Breast epithelium (tissue), 3 donors: ENCODE measurements around the gene PTPRN.
"Not testable (repeated sequence)": the region's sequence is repeated elsewhere in the genome, so short reads cannot be mapped to it uniquely, and the experiment has no call there.

ENCODE experiments used
- CTCF ChIP-seq, 3 donors: fragments of 450-650 bp; IDR thresholded peaks; one replicate each; pipeline ENCODE4 v1.5.1; 2016 to 2017; ENCODE audit warnings: antibody characterized with exemption in 3 of 3, mild to moderate bottlenecking in 3 of 3, moderate library complexity in 3 of 3
- POLR2A ChIP-seq: fragments of 450-650 bp; IDR thresholded peaks from one replicate; pipeline ENCODE4 v1.6.1; 2016; ENCODE audit warnings: antibody characterized with exemption, mild to moderate bottlenecking, moderate library complexity

DNA sequence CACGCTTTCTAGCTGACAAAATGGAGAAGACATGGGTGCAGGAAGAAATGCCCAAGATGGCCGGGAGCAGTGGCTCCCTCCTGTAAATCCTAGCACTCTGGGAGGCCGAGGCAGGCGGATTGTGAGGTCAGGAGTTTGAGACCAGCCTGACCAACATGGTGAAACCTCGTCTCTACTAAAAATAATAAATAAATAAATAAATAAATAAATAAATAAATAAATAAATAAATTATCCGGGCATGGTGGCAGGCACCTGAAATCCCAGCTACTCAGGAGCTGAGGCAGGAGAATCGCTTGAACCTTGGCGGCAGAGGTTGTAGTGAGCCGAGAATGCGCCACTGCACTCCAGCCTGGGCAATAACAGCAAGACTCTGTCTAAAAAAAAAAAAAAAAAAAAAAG, 50.3 kb downstream of the PTPRN start:
- TF ChIP-seq CTCF (IDR thresholded peaks at IDR 0.05); POLR2A: not testable (repeated sequence)
